T-helper 1 cell (primary cell): ENCODE data around the gene PIERCE2.
"Not testable (repeated sequence)": the region's sequence is repeated elsewhere in the genome, so short reads cannot be mapped to it uniquely, and the experiment has no call there.

ENCODE experiments used
- DNase-seq, 5 donors: peaks; one replicate each; pipeline ENCODE4 v3.0.0-alpha.2; 2012 to 2020

The PIERCE2 gene

DNA sequence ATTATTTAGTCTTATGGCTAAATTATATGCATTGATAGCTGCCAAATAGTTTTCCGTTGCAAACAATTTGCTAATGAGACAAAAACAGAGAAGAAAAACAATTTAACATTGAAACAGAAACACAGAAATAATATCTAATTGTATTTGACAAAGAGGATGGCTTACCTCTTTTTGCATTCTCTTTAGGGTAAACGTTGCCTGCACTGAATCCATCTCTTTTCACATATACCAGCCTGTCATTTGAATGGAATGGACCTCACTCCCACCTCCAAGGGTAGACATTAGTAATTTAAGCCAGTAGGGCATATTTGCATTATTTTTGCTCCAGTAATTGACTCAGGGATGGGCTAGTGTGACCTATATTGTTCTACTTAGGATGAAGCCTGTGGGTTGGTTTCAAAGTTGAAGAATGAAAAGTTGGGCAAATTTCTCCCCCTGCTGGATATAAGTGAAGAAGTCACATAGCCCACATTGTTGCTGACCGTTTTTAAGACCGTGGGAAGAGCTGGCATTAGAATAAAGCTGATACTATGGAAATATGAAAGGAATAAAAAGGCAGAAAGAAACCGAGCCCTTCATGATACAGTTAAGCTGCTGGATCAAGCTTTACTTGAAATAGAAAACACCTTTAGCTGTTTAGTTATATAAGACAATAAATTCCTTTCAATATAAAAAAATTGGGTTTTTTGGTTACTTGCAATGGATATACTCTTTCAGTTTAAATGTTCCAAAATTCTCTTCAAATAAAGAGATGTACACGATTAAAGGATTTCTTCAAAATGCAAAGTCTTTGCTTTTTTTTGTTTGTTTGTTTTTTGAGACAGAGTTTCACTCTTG lies 26.9 kb downstream of the PIERCE2 start:
- peak in 2 of 5 donors; percentile 1 to 40 for DNase-seq

GRCh38 chr15:55443141-55443540 lies 34.8 kb downstream of the PIERCE2 start:
- not testable (repeated sequence) for DNase-seq

- not testable (repeated sequence) for DNase-seq
These were observed 37.6 kb downstream of the PIERCE2 start for GRCh38 chr15:55445936-55446335.

DNA sequence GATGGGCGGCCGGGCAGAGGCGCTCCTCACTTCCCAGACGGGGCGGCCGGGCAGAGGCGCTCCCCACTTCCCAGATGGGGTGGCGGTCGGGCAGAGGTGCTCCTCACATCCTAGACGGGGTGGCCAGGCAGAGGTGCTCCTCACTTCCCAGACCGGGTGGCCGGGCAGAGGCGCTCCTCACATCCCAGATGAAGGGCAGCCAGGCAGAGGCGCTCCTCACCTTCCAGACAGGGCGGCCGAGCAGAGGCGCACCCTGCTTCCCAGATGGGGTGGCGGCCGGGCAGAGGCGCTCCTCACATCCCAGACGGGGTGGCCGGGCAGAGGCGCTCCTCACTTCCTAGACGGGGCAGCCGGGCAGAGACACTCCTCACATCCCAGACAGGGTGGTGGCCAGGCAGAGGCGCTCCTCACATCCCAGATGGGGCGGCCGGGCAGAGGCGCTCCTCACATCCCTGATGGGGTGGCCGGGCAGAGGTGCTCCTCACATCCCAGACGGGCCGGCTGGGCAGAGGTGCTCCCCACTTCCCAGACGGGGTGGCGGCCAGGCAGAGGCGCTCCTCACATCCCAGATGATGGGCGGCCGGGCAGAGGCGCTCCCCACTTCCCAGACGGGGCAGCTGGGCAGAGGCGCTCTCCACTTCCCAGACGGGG lies 38.2 kb downstream of the PIERCE2 start:
- not testable (repeated sequence) for DNase-seq

GRCh38 chr15:55447030-55447394 lies 38.7 kb downstream of the PIERCE2 start:
- not testable (repeated sequence) for DNase-seq

DNA sequence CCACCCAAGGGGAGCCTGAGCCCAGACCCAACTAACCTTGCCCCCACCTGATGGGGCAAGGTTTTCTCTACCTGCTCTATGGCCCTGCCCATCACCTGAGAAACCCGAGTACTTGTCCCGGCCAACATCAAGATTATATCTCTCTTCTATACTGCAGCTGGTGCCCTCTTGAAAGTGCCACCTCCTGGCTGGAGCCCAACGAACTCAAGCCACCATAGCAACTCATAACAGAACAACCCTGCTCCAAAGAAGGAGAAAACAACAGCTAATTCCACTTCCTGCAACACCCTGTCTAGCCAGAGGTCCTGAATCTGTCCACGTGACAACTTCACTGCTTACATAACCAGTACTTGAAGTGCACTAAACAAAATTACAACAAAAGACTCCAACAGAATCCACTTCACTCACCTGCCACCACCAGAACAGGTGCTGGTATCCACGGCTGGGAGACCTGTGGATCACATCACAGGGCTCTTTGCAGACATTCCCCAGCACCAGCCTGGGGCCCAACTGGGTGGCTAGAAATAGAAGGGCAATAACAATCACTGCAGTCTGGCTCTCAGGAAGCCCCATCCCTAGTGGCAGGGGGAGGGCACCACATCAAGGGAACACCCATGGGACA lies 49.2 kb downstream of the PIERCE2 start:
- no peak for DNase-seq

GRCh38 chr15:55461447-55461846 lies 53.2 kb downstream of the PIERCE2 start:
- no peak for DNase-seq

DNA sequence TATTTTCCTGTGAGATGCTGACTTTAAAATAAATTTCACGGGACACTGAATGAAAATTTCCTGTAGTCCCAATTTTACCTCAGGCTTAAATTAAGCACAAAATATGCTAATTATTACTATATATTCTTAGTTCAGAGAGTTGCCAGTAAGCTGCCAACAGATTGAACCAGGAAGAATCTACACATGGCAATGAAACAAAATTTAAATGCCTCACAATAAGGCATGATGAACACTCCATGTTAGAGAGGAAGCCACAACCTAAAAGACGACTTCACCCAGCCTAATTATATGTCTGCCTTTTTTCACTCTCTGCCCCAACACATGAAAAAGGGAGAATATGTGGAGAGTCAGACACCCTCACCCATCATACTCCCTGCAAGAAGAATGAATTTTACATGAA lies 60.0 kb downstream of the PIERCE2 start:
- DNase-seq = no peak
